Chondrocyte (in vitro differentiated cells): ENCODE measurements around the gene CHCHD3. TPM values are rescaled to one million over a fixed set of nuclear protein-coding genes. Genes with fewer than 3 reads are reported as not detected.

ENCODE experiments used
- DNase-seq: peaks from one replicate; pipeline ENCODE4 v3.0.0; 2021; ENCODE audit warnings: mixed read lengths, low spot score
- H3K27ac Mint-ChIP-seq: one replicate; pipeline ENCODE4 v1.8.0; 2021; ENCODE audit warnings: mild to moderate bottlenecking, moderate library complexity, mixed read lengths; ENCODE audit not compliant: unreplicated experiment
- H3K27me3 Mint-ChIP-seq: 2 replicates; pipeline ENCODE4 v1.8.0; 2021; ENCODE audit warnings: low read depth, mixed read lengths
- H3K36me3 Mint-ChIP-seq: 2 replicates; pipeline ENCODE4 v1.8.0; 2021; ENCODE audit warnings: low read depth, mixed read lengths
- H3K4me1 Mint-ChIP-seq: 2 replicates; pipeline ENCODE4 v1.8.0; 2021; ENCODE audit warnings: low read depth, mild to moderate bottlenecking, mixed read lengths
- H3K4me3 Mint-ChIP-seq: one replicate; pipeline ENCODE4 v1.8.0; 2021; ENCODE audit warnings: mild to moderate bottlenecking, moderate library complexity, mixed read lengths; ENCODE audit not compliant: unreplicated experiment
- H3K9me3 Mint-ChIP-seq: 2 replicates; pipeline ENCODE4 v1.8.0; 2021; ENCODE audit warnings: low read depth, mixed read lengths
- total RNA-seq: library from RNA; stranded (reverse); gene quantifications from 3 replicates; pipeline ENCODE4 v1.2.1, GENCODE V29; 2021
- TF ChIP-seq, protein P1 (sequence below): fragments of 200-600 bp; sonication (generic); IDR thresholded peaks from 2 replicates; pipeline ENCODE4 v1.5.0; 2021; ENCODE audit warnings: antibody characterized with exemption, mild to moderate bottlenecking, moderate library complexity

The CHCHD3 gene
- total RNA-seq, 1 donor from 2014 or later, result 42.6 TPM

DNA sequence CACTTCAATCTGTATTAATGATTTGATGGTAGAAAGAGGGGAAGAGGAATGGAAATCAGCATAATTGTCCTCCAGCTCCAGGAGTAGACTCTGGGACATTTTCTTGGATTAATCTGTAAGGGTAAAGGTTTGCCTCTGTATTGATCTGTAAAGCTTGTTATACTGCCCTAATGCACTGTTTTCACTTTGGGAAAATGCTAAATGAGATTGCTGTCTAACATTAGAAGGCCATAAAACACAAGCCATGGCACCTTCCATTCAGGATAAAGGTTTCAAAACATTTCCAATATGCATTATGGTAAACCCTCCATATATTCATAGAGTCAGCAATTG is 282.8 kb downstream of the CHCHD3 start:
- no peak overlapping the region for H3K27ac Mint-ChIP-seq
- H3K36me3 Mint-ChIP-seq, result peaks cover under 1% of the 10 kb centered on the region
- H3K9me3 Mint-ChIP-seq, result no peaks in the 10 kb centered on the region
- H3K27me3 Mint-ChIP-seq, result no peaks in the 10 kb centered on the region
- TF ChIP-seq, protein P1, sequence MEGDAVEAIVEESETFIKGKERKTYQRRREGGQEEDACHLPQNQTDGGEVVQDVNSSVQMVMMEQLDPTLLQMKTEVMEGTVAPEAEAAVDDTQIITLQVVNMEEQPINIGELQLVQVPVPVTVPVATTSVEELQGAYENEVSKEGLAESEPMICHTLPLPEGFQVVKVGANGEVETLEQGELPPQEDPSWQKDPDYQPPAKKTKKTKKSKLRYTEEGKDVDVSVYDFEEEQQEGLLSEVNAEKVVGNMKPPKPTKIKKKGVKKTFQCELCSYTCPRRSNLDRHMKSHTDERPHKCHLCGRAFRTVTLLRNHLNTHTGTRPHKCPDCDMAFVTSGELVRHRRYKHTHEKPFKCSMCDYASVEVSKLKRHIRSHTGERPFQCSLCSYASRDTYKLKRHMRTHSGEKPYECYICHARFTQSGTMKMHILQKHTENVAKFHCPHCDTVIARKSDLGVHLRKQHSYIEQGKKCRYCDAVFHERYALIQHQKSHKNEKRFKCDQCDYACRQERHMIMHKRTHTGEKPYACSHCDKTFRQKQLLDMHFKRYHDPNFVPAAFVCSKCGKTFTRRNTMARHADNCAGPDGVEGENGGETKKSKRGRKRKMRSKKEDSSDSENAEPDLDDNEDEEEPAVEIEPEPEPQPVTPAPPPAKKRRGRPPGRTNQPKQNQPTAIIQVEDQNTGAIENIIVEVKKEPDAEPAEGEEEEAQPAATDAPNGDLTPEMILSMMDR, result no peak
- no peak overlapping the region for H3K4me3 Mint-ChIP-seq
- DNase-seq, result no peak
- H3K4me1 Mint-ChIP-seq, result peaks cover 14% of the 10 kb centered on the region

DNA sequence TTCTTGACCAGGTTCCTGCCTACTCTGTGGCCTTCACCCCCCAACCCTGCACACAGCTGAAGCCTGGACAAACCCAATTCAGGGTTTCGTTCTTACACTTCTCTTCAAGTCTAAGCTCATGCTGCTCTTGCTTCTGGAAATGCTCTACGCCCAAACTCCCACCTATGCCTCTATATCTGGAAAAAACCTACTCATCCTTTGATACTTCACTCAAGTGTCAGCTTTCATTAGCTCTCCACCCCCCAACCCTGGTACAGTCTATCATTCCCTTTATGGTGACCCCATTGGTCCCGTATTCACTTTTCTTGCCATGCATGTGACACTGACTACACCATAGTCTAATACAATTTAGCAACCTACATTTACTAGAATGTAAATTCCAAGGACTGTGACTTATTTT is 284.7 kb downstream of the CHCHD3 start:
- Mint-ChIP-seq H3K27ac (no peak overlapping the region), H3K9me3 (no peaks in the 10 kb centered on the region), H3K36me3 (peaks cover 2% of the 10 kb centered on the region), H3K4me1 (peaks cover 14% of the 10 kb centered on the region), H3K27me3 (no peaks in the 10 kb centered on the region), H3K4me3 (no peak overlapping the region)
- TF ChIP-seq, protein P1, result no peak
- no peak for DNase-seq

DNA sequence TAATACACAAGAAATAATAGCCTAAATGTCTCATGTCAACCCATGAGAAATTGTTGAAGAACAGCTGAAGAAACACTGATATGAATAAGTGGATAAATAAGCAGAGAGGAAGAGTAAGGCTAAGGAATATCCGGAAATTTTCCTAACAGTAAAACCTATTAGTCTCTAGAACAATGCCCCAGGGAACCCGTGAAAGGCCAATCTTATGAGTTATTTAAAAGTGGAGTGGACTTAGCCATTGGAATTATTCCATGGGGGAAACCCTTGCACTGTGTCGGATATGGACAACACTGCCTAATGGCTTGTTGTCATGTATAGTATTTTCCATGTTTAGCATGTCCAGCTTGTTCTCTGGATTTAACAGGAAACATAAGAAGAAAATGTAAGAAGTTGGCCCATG is 288.4 kb downstream of the CHCHD3 start:
- Mint-ChIP-seq H3K27ac (no peak overlapping the region), H3K4me3 (no peak overlapping the region), H3K4me1 (peaks cover 7% of the 10 kb centered on the region), H3K27me3 (no peaks in the 10 kb centered on the region), H3K36me3 (peaks cover 2% of the 10 kb centered on the region), H3K9me3 (no peaks in the 10 kb centered on the region)
- no peak for DNase-seq
- TF ChIP-seq, protein P1, result no peak

DNA sequence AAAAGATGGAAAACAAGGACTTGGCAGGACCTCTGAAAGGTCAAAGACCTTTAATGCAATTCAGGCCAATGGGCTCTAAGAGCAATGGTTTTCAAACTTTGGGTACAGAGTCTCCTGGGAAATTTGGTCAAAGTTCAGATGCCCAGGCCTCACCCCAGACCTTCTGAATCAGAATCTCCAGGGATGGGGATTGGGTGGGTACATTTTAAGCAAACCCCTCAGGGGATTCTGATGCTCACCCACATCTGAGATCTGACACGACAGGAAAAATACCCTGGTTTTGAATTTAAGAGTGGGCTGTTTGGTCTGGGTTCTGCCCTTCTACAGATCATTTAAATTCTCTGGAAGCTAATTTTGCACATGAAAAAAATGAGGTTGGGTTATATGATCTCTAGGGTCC is 290.9 kb downstream of the CHCHD3 start:
- Mint-ChIP-seq H3K4me3 (no peak overlapping the region), H3K4me1 (no peaks in the 10 kb centered on the region), H3K27ac (no peak overlapping the region), H3K36me3 (peaks cover 2% of the 10 kb centered on the region), H3K9me3 (no peaks in the 10 kb centered on the region), H3K27me3 (no peaks in the 10 kb centered on the region)
- TF ChIP-seq, protein P1, result no peak
- no peak for DNase-seq

DNA sequence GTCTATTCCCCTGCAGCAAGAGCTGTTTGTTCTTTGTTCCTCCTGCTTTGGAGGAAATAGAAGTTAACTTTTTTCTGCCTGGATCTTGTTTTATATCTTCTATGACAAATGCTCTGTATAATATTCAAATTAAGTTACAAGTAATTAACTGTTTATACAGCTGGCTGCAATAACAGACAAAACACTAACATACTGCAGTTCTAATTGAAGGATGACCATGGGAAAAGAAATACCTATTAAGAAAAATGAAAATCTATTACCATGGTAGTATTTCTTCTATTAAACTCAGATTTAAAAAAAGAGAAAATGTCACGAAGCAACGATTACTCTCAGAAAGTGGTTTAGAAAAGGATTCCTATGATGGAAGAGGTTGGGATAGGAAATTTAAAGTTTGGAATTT is 291.8 kb downstream of the CHCHD3 start:
- no peak overlapping the region for H3K4me3 Mint-ChIP-seq
- no peaks in the 10 kb centered on the region for H3K4me1 Mint-ChIP-seq
- H3K27me3 Mint-ChIP-seq, result no peaks in the 10 kb centered on the region
- no peak overlapping the region for H3K27ac Mint-ChIP-seq
- no peak for DNase-seq
- H3K36me3 Mint-ChIP-seq, result peaks cover 2% of the 10 kb centered on the region
- H3K9me3 Mint-ChIP-seq, result no peaks in the 10 kb centered on the region
- TF ChIP-seq, protein P1, result no peak
